Right atrium auricular region (tissue), 2 donors: ENCODE results near the gene PCAT7. TPM values are rescaled to one million over a fixed set of nuclear protein-coding genes. Genes with fewer than 3 reads are reported as not detected.

Experiments
- DNase-seq: peaks from one replicate; pipeline ENCODE4 v3.0.0-alpha.2; 2019; ENCODE audit warnings: low spot score
- H3K27ac ChIP-seq, 2 donors: fragments of 200-600 bp; sonication (generic); 1 replicate in 1 of 2; 2 replicates in 1 of 2; pipeline ENCODE4 v1.5.1; 2016 to 2019
- H3K27me3 ChIP-seq, 2 donors: fragments of 200-600 bp; sonication (generic); one replicate each; pipeline versions ENCODE4 v1.5.1 to v1.6.0; 2017 to 2019
- H3K36me3 ChIP-seq: fragments of 200-600 bp; sonication (generic); one replicate; pipeline ENCODE4 v1.5.1; 2016
- H3K4me1 ChIP-seq, 2 donors: fragments of 200-600 bp; sonication (generic); one replicate each; pipeline versions ENCODE4 v1.5.1 to v1.6.0; 2017 to 2019
- H3K4me3 ChIP-seq, 2 donors: fragments of 200-600 bp; sonication (generic); 1 replicate in 1 of 2; 2 replicates in 1 of 2; pipeline ENCODE4 v1.5.1; 2017 to 2019; ENCODE audit warnings: mild to moderate bottlenecking in 1 of 2, moderate library complexity in 1 of 2
- H3K9me3 ChIP-seq, 2 donors: fragments of 200-600 bp; sonication (generic); one replicate each; pipeline ENCODE4 v1.5.1; 2019
- CTCF ChIP-seq, 2 donors: fragments of 200-600 bp; sonication (generic); IDR thresholded peaks; one replicate each; pipeline ENCODE4 v1.5.1; 2019; ENCODE audit warnings: antibody characterized with exemption in 2 of 2
- total RNA-seq, 2 donors: library from RNA; depleted of rRNA; stranded (reverse); fragments of >200 nt; gene quantifications; one replicate each; pipeline ENCODE4 v1.1.0, GENCODE V29; 2016

Gene PCAT7
- total RNA-seq, 2 donors from 2014 or later = not detected

GRCh38 chr9:94600715-94601114, 45.8 kb downstream of the PCAT7 start:
- Histone ChIP-seq H3K27ac (no peak overlapping the region), H3K4me1 (no peaks in the 10 kb centered on the region), H3K9me3 (no peaks in the 10 kb centered on the region), H3K36me3 (no peaks in the 10 kb centered on the region), H3K4me3 (no peak overlapping the region), H3K27me3 (no peaks in the 10 kb centered on the region)
- no peak for TF ChIP-seq CTCF (IDR thresholded peaks at IDR 0.05)
- no peak for DNase-seq

DNA sequence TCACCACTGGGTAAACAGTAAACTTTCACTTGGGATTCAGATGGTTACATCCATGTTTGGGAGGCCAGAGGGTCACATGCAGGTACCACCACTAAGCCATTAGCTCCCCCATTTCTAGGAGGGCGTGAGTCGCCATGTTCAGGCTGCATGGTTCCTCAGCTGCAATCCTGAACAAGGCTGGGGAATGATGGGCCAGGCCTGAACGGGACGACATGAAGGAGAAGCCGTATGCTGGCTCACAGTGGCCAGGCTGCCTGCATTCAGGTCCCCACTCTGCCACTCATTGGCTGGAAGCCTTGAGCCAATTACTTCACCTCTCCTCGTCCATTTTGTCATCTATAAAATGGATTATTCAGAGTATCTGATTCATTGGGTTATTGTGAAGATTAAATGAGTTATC, 47.8 kb downstream of the PCAT7 start:
- H3K9me3 ChIP-seq = no peaks in the 10 kb centered on the region
- no peaks in the 10 kb centered on the region for H3K27me3 ChIP-seq
- no peak overlapping the region for H3K27ac ChIP-seq
- H3K4me3 ChIP-seq = no peak overlapping the region
- DNase-seq = no peak
- H3K4me1 ChIP-seq = no peaks in the 10 kb centered on the region
- no peak for TF ChIP-seq CTCF (IDR thresholded peaks at IDR 0.05)
- no peaks in the 10 kb centered on the region for H3K36me3 ChIP-seq

GRCh38 chr9:94603259-94604160, 48.6 kb downstream of the PCAT7 start:
- peak; percentile 36 to 65 for TF ChIP-seq CTCF (IDR thresholded peaks at IDR 0.05)
- H3K9me3 ChIP-seq = no peaks in the 10 kb centered on the region
- H3K36me3 ChIP-seq = no peaks in the 10 kb centered on the region
- H3K27ac ChIP-seq = no peak overlapping the region
- no peaks in the 10 kb centered on the region for H3K4me1 ChIP-seq
- no peak overlapping the region for H3K4me3 ChIP-seq
- H3K27me3 ChIP-seq = no peaks in the 10 kb centered on the region
- DNase-seq = peak; percentile 70

DNA sequence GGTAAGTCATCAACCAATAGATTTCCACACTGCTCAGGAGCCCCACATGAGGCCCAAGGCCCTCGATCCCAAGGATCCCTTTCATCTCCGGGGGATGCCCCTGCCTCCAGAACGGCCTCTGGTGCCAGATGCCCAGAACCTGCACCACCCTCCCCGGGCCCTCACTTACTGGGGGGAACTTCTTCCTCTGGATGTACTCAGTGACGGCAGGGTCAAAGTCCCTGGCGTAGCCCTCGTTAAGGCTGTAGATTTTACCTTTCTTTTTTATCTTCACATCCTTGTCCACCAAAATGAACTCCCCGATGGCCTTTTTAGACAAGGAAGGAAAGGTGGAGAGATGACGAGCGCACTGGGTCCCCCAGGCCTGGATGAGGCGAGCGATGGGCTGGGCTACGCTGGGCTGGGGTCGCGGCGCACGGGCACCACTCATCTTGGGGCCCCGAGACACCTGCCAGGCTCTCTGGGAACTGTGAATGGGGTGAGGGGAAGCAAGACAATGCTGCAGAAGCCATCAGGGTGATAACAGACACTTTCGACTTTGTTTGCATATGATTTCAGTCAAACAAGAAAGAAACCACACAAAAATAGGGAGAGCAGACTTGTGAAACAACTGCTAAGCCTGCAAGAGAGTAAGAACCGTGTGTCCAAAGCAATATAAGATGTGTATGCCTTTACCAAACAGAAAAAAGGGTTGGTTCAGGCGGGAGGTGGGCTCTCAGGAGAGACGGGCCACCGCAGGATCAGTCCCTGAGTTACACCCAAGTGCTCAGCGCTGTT, 52.0 kb downstream of the PCAT7 start:
- no peak for TF ChIP-seq CTCF (IDR thresholded peaks at IDR 0.05)
- H3K27ac ChIP-seq = no peak overlapping the region
- no peak overlapping the region for H3K4me3 ChIP-seq
- no peaks in the 10 kb centered on the region for H3K36me3 ChIP-seq
- no peaks in the 10 kb centered on the region for H3K9me3 ChIP-seq
- DNase-seq = no peak
- no peaks in the 10 kb centered on the region for H3K27me3 ChIP-seq
- H3K4me1 ChIP-seq = no peaks in the 10 kb centered on the region

- Histone ChIP-seq H3K9me3 (no peaks in the 10 kb centered on the region), H3K36me3 (no peaks in the 10 kb centered on the region), H3K4me1 (no peaks in the 10 kb centered on the region), H3K4me3 (no peak overlapping the region), H3K27me3 (no peaks in the 10 kb centered on the region), H3K27ac (no peak overlapping the region)
- no peak for TF ChIP-seq CTCF (IDR thresholded peaks at IDR 0.05)
- DNase-seq = no peak
Measured at GRCh38 chr9:94607423-94607691, 52.5 kb downstream of the PCAT7 start.
